Progenitor cell of endocrine pancreas (in vitro differentiated cells): ENCODE results near the gene ECM2. TPM values are rescaled to one million over a fixed set of nuclear protein-coding genes. Genes with fewer than 3 reads are reported as not detected.

Experiments
- DNase-seq: peaks from one replicate; pipeline ENCODE4 v3.0.0; 2021; ENCODE audit warnings: low spot score; ENCODE audit not compliant: unreplicated experiment
- H3K27ac Mint-ChIP-seq: 2 replicates; pipeline ENCODE4 v1.8.0; 2021; ENCODE audit warnings: mild to moderate bottlenecking, moderate library complexity, mixed read lengths
- H3K27me3 Mint-ChIP-seq: 2 replicates; pipeline ENCODE4 v1.8.0; 2021; ENCODE audit warnings: mixed read lengths
- H3K36me3 Mint-ChIP-seq: 2 replicates; pipeline ENCODE4 v1.8.0; 2022; ENCODE audit warnings: mixed read lengths; ENCODE audit not compliant: insufficient read depth
- H3K4me1 Mint-ChIP-seq: 2 replicates; pipeline ENCODE4 v1.8.0; 2021; ENCODE audit warnings: low read depth, mixed read lengths
- H3K4me3 Mint-ChIP-seq: 2 replicates; pipeline ENCODE4 v1.8.0; 2021; ENCODE audit warnings: low read depth, mild to moderate bottlenecking, moderate library complexity, mixed read lengths
- H3K9me3 Mint-ChIP-seq: 2 replicates; pipeline ENCODE4 v1.8.0; 2021; ENCODE audit warnings: low read depth, mixed read lengths
- total RNA-seq: library from RNA; stranded (reverse); gene quantifications from 2 replicates; pipeline ENCODE4 v1.2.1, GENCODE V29; 2021
- TF ChIP-seq, protein P1 (sequence below): fragments of 200-600 bp; sonication (generic); IDR thresholded peaks from one replicate; pipeline ENCODE4 v1.5.0; 2021; ENCODE audit warnings: antibody characterized with exemption, mild to moderate bottlenecking; ENCODE audit not compliant: unreplicated experiment

Gene ECM2
- total RNA-seq, 1 donor from 2014 or later = 0.77 TPM

DNA sequence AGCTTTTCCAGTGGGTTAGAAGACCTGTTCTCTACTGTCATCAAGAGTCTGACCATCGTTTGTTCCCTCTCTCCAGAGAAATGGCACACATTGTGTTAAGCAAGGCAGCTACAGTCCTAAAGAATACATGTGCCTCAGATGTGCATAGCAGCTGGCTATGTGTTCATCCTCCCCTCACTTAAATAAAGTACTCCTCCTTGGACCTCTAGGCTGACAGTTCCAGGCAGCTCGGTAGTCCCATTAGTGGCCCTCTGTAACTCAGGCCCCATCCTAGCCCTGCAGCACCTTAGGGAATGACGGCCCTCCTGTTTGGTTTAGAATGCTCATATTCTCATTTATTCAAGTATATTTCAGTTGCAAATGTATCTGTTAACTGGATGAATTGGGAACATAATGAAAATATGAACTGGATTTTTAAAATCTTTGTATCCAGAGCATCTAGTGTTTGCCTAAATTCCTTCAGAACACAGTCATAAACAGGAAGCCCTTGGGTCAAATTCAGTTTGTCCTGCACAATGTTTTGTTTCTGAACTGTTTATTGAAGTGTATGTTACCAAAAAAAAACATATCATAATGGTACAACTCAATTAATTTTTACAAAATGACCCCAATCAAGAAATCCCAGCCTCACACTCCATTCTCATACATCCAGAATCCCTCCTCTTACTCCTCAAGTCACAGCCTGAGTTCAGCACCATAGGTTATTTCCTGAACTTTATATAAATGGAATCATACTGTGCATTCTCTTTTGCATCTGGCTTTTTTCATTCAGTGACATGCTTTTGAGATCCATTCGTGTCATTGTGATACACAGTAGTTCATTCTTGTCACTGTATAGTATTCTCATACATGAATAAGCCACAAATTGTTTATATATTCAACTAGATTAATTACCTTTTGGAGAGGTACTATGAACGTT lies 51.9 kb downstream of the ECM2 start:
- Mint-ChIP-seq H3K9me3 (no peaks in the 10 kb centered on the region), H3K4me3 (no peak overlapping the region), H3K36me3 (no peaks in the 10 kb centered on the region), H3K27ac (no peak overlapping the region), H3K4me1 (peaks cover 6% of the 10 kb centered on the region), H3K27me3 (no peaks in the 10 kb centered on the region)
- TF ChIP-seq, protein P1, sequence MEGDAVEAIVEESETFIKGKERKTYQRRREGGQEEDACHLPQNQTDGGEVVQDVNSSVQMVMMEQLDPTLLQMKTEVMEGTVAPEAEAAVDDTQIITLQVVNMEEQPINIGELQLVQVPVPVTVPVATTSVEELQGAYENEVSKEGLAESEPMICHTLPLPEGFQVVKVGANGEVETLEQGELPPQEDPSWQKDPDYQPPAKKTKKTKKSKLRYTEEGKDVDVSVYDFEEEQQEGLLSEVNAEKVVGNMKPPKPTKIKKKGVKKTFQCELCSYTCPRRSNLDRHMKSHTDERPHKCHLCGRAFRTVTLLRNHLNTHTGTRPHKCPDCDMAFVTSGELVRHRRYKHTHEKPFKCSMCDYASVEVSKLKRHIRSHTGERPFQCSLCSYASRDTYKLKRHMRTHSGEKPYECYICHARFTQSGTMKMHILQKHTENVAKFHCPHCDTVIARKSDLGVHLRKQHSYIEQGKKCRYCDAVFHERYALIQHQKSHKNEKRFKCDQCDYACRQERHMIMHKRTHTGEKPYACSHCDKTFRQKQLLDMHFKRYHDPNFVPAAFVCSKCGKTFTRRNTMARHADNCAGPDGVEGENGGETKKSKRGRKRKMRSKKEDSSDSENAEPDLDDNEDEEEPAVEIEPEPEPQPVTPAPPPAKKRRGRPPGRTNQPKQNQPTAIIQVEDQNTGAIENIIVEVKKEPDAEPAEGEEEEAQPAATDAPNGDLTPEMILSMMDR = no peak
- no peak for DNase-seq

DNA sequence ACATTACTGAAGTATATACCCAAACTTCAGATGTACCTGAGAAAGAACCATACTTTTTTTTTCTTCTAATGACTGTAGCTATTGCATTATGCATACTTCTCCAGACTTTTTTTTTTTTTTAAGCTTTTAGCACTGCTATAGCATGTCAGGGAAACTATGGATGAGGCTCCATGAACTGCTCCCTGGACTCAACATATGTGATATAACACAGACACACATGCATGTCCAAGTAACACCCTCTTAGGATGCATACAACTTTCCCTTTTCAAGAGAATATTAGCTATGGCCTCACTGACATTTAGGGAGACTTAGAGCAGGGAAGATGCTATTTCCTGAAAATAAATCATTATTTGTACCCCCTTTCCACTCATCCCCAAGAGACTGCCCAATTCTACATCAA lies 53.0 kb downstream of the ECM2 start:
- Mint-ChIP-seq H3K4me3 (no peak overlapping the region), H3K36me3 (no peaks in the 10 kb centered on the region), H3K4me1 (peaks cover 6% of the 10 kb centered on the region), H3K27ac (no peak overlapping the region), H3K27me3 (no peaks in the 10 kb centered on the region), H3K9me3 (no peaks in the 10 kb centered on the region)
- TF ChIP-seq, protein P1 = no peak
- no peak for DNase-seq

DNA sequence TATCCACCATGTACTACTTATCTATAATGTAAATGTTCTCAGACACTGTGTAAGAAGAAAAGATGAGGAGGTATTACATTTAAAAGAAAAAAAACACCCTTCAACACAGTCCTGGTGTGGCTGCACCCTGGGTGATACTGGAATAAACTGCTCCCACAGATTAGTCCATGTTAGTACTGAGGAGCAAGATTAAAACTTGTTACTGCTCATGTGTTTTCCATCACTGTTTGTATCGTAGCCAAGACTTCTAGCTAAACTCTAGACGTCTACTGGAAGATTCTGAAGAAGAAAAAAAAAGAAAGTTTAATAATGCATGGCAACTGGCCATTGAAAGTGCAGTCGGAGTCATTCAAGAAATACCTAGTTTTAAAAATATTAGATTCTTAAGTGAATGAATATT lies 53.5 kb downstream of the ECM2 start, which contains the start of gene ASPN:
TSS of gene ASPN (minus strand) at position 178 of the 400 bp plus-strand sequence.
- DNase-seq = no peak
- Mint-ChIP-seq H3K27me3 (no peaks in the 10 kb centered on the region), H3K4me1 (peaks cover 6% of the 10 kb centered on the region), H3K9me3 (no peaks in the 10 kb centered on the region), H3K27ac (no peak within 1 kb of the TSS), H3K4me3 (no peak within 1 kb of the TSS), H3K36me3 (no peaks in the 10 kb centered on the region)
- TF ChIP-seq, protein P1 = no peak

DNA sequence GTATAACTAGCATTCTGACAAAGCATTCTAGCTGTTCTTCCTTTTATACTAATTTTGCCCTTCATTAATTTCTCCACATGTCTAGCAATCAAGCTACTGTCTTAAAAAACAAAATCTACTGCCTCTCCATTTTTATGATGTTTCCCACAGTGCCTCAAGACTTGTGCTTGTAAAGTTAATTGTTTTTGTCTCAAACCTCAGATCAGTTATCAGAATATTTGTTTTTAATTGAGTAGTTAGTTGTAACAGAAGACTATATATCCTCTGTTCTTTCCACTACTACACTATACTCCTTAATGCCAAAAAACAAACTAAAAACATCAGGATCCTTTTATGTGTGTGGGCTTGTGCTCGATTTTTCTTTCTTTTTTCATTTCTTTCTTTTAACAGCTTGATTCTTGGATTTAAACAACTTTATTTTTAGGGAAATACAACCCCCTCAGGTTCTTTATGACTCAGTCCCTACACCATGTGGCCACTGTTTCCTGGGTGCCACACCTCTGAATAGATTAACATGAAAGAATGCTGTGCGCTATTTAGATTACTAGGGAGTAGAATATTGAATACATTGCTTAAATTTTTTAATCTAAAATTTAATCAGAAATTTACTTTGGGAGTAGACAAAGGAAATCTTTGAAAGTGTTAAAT lies 54.7 kb downstream of the ECM2 start:
- Mint-ChIP-seq H3K36me3 (no peaks in the 10 kb centered on the region), H3K27ac (no peak overlapping the region), H3K4me1 (peaks cover 6% of the 10 kb centered on the region), H3K27me3 (no peaks in the 10 kb centered on the region), H3K4me3 (no peak overlapping the region), H3K9me3 (no peaks in the 10 kb centered on the region)
- DNase-seq = no peak
- TF ChIP-seq, protein P1 = no peak

DNA sequence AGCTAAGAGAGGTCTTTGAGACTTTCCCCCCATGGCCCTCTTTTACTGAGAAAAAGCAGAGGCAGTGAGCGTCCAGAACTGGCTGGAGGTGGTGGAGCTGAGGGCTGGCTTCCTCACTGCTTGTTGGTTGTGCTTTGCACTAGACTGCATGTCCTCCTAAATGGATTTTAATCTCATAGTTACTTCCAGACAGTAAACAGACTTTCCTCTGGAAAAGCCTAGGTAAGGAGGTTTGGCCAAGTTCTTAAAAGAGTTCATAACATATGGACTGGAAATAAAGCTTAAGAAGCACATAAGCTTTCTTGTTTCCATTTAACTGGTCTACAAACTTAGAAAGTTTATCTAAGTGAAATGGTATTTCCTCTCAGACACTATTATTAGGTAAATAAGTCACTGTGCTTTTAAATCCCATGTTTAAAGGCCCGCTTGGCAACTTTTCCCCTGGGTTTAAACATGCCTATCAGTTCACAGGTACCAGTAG lies 55.5 kb downstream of the ECM2 start:
- DNase-seq = no peak
- Mint-ChIP-seq H3K36me3 (no peaks in the 10 kb centered on the region), H3K27me3 (no peaks in the 10 kb centered on the region), H3K4me1 (peaks cover 6% of the 10 kb centered on the region), H3K4me3 (no peak overlapping the region), H3K9me3 (no peaks in the 10 kb centered on the region), H3K27ac (no peak overlapping the region)
- TF ChIP-seq, protein P1 = no peak
